Activated naive CD8-positive, alpha-beta T cell (primary cell): Measurements from ENCODE around the gene ITGAE.
A peak's percentile ranks its signal among the peaks of the same experiment; 100 is the strongest.
"Not testable (repeated sequence)": the region's sequence is repeated elsewhere in the genome, so short reads cannot be mapped to it uniquely, and the experiment has no call there.

Source experiments
- H3K27ac Mint-ChIP-seq: one replicate; pipeline ENCODE4 v1.8.0; 2021; ENCODE audit warnings: mixed read lengths
- H3K27me3 Mint-ChIP-seq: one replicate; pipeline ENCODE4 v1.8.0; 2021; ENCODE audit warnings: mixed read lengths
- H3K36me3 Mint-ChIP-seq: one replicate; pipeline ENCODE4 v1.8.0; 2021; ENCODE audit warnings: mixed read lengths
- H3K4me1 Mint-ChIP-seq: one replicate; pipeline ENCODE4 v1.8.0; 2021; ENCODE audit warnings: low read depth, mixed read lengths
- H3K4me3 Mint-ChIP-seq: one replicate; pipeline ENCODE4 v1.8.0; 2021; ENCODE audit warnings: mild to moderate bottlenecking, mixed read lengths
- H3K9me3 Mint-ChIP-seq: one replicate; pipeline ENCODE4 v1.8.0; 2021; ENCODE audit warnings: low read depth, mixed read lengths

ITGAE gene

GRCh38 chr17:3723556-3724377, 77.2 kb downstream of the ITGAE start, which contains the start of gene HASPIN:
Gene HASPIN, plus strand, starts transcription at chr17:3723903. Its CDS starts 33 bp downstream, at chr17:3723936.
- H3K27me3 Mint-ChIP-seq = peaks cover 1% of the 10 kb centered on the region

GRCh38 chr17:3723188-3723555, 77.8 kb downstream of the ITGAE start:
- Mint-ChIP-seq H3K27ac (peak overlapping the region; percentile 91), H3K4me3 (peak overlapping the region; percentile 96), H3K9me3 (no peaks in the 10 kb centered on the region), H3K4me1 (peaks cover 41% of the 10 kb centered on the region), H3K36me3 (peaks cover 7% of the 10 kb centered on the region), H3K27me3 (peaks cover 1% of the 10 kb centered on the region)

More at GRCh38 chr17:3723556-3724377, 77.2 kb downstream of the ITGAE start, which contains the start of gene HASPIN:
- H3K4me1 Mint-ChIP-seq = peaks cover 37% of the 10 kb centered on the region
- peak within 1 kb of the TSS; percentile 91 for H3K27ac Mint-ChIP-seq
- H3K4me3 Mint-ChIP-seq = peak within 1 kb of the TSS; percentile 96
- H3K9me3 Mint-ChIP-seq = no peaks in the 10 kb centered on the region
- H3K36me3 Mint-ChIP-seq = peaks cover 7% of the 10 kb centered on the region

GRCh38 chr17:3722716-3723115, 78.3 kb downstream of the ITGAE start:
- H3K9me3 Mint-ChIP-seq = no peaks in the 10 kb centered on the region
- H3K4me3 Mint-ChIP-seq = peak overlapping the region; percentile 96
- peak overlapping the region; percentile 91 for H3K27ac Mint-ChIP-seq
- peaks cover 42% of the 10 kb centered on the region for H3K4me1 Mint-ChIP-seq
- H3K27me3 Mint-ChIP-seq = peaks cover 1% of the 10 kb centered on the region
- H3K36me3 Mint-ChIP-seq = peaks cover 7% of the 10 kb centered on the region

- Mint-ChIP-seq H3K27ac (no peak overlapping the region), H3K36me3 (peaks cover 17% of the 10 kb centered on the region), H3K4me3 (peak overlapping the region; percentile 51)
Measured at GRCh38 chr17:3719265-3719664, 81.7 kb downstream of the ITGAE start.

GRCh38 chr17:3718201-3718600, 82.8 kb downstream of the ITGAE start:
- Mint-ChIP-seq H3K27me3 (no peaks in the 10 kb centered on the region), H3K9me3 (no peaks in the 10 kb centered on the region), H3K27ac (peak overlapping the region; percentile 22), H3K4me1 (peaks cover 45% of the 10 kb centered on the region), H3K4me3 (peak overlapping the region; percentile 12), H3K36me3 (peaks cover 17% of the 10 kb centered on the region)

More at GRCh38 chr17:3719265-3719664, 81.7 kb downstream of the ITGAE start:
- H3K4me1 Mint-ChIP-seq = peaks cover 43% of the 10 kb centered on the region
- no peaks in the 10 kb centered on the region for H3K9me3 Mint-ChIP-seq
- H3K27me3 Mint-ChIP-seq = no peaks in the 10 kb centered on the region

- H3K4me1 Mint-ChIP-seq = peaks cover 48% of the 10 kb centered on the region
Measured at GRCh38 chr17:3715296-3715695, 85.7 kb downstream of the ITGAE start.

GRCh38 chr17:3712811-3713463, 88.1 kb downstream of the ITGAE start:
- Mint-ChIP-seq H3K36me3 (peaks cover 20% of the 10 kb centered on the region), H3K4me3 (peak overlapping the region; percentile 32), H3K9me3 (no peaks in the 10 kb centered on the region), H3K27me3 (no peaks in the 10 kb centered on the region), H3K27ac (peak overlapping the region; percentile 76), H3K4me1 (peaks cover 46% of the 10 kb centered on the region)

More at GRCh38 chr17:3715296-3715695, 85.7 kb downstream of the ITGAE start:
- no peak overlapping the region for H3K27ac Mint-ChIP-seq
- no peak overlapping the region for H3K4me3 Mint-ChIP-seq
- no peaks in the 10 kb centered on the region for H3K9me3 Mint-ChIP-seq
- H3K27me3 Mint-ChIP-seq = no peaks in the 10 kb centered on the region
- H3K36me3 Mint-ChIP-seq = peaks cover 25% of the 10 kb centered on the region

- H3K27me3 Mint-ChIP-seq = no peaks in the 10 kb centered on the region
- peak overlapping the region; percentile 60 for H3K4me3 Mint-ChIP-seq
- no peaks in the 10 kb centered on the region for H3K9me3 Mint-ChIP-seq
- H3K27ac Mint-ChIP-seq = peak overlapping the region; percentile 76
- H3K4me1 Mint-ChIP-seq = peaks cover 45% of the 10 kb centered on the region
- H3K36me3 Mint-ChIP-seq = peaks cover 14% of the 10 kb centered on the region
Measured at GRCh38 chr17:3710951-3711383, 90.0 kb downstream of the ITGAE start.

- Mint-ChIP-seq H3K9me3 (no peaks in the 10 kb centered on the region), H3K4me3 (no peak overlapping the region), H3K27me3 (no peaks in the 10 kb centered on the region), H3K36me3 (peaks cover 8% of the 10 kb centered on the region), H3K4me1 (peaks cover 40% of the 10 kb centered on the region), H3K27ac (peak overlapping the region; percentile 41)
Measured at GRCh38 chr17:3708366-3708765, 92.6 kb downstream of the ITGAE start.

- not testable (repeated sequence) for H3K9me3 Mint-ChIP-seq, H3K4me3 Mint-ChIP-seq, H3K27me3 Mint-ChIP-seq, H3K36me3 Mint-ChIP-seq, H3K27ac Mint-ChIP-seq
- peaks cover 17% of the 10 kb centered on the region for H3K4me1 Mint-ChIP-seq
Measured at GRCh38 chr17:3705718-3705984, 95.3 kb downstream of the ITGAE start.

- H3K4me1 Mint-ChIP-seq = peaks cover 14% of the 10 kb centered on the region
- H3K27me3 Mint-ChIP-seq = no peaks in the 10 kb centered on the region
- no peak overlapping the region for H3K4me3 Mint-ChIP-seq
- H3K36me3 Mint-ChIP-seq = peaks cover 2% of the 10 kb centered on the region
- H3K9me3 Mint-ChIP-seq = no peaks in the 10 kb centered on the region
- H3K27ac Mint-ChIP-seq = no peak overlapping the region
Measured at GRCh38 chr17:3704931-3705717, 95.9 kb downstream of the ITGAE start.

- not testable (repeated sequence) for H3K4me1 Mint-ChIP-seq
Measured at GRCh38 chr17:3702041-3702539, 98.9 kb downstream of the ITGAE start.

GRCh38 chr17:3699951-3700350, 101.0 kb downstream of the ITGAE start:
- no peak overlapping the region for H3K27ac Mint-ChIP-seq
- peaks cover 4% of the 10 kb centered on the region for H3K4me1 Mint-ChIP-seq
- peaks cover 2% of the 10 kb centered on the region for H3K36me3 Mint-ChIP-seq
- no peak overlapping the region for H3K4me3 Mint-ChIP-seq
- no peaks in the 10 kb centered on the region for H3K9me3 Mint-ChIP-seq
- H3K27me3 Mint-ChIP-seq = no peaks in the 10 kb centered on the region

More at GRCh38 chr17:3702041-3702539, 98.9 kb downstream of the ITGAE start:
- H3K27ac Mint-ChIP-seq, H3K36me3 Mint-ChIP-seq, H3K27me3 Mint-ChIP-seq, H3K4me3 Mint-ChIP-seq, H3K9me3 Mint-ChIP-seq: not testable (repeated sequence)

GRCh38 chr17:3698139-3698538, 102.8 kb downstream of the ITGAE start:
- no peak overlapping the region for H3K27ac Mint-ChIP-seq
- H3K4me1 Mint-ChIP-seq = peaks cover 15% of the 10 kb centered on the region
- H3K36me3 Mint-ChIP-seq = peaks cover 2% of the 10 kb centered on the region
- peak overlapping the region; percentile 60 for H3K4me3 Mint-ChIP-seq
- no peaks in the 10 kb centered on the region for H3K27me3 Mint-ChIP-seq
- H3K9me3 Mint-ChIP-seq = no peaks in the 10 kb centered on the region

- Mint-ChIP-seq H3K27ac (no peak overlapping the region), H3K27me3 (no peaks in the 10 kb centered on the region), H3K36me3 (no peaks in the 10 kb centered on the region), H3K9me3 (no peaks in the 10 kb centered on the region), H3K4me3 (no peak overlapping the region), H3K4me1 (peaks cover 19% of the 10 kb centered on the region)
Measured at GRCh38 chr17:3697103-3697476, 103.9 kb downstream of the ITGAE start.
